Subcutaneous abdominal adipose tissue (tissue), 5 donors: ENCODE results near the gene ECT2.

Experiments
- H3K27ac ChIP-seq: one replicate; pipeline ENCODE4 v1.7.0; 2013; ENCODE audit warnings: low read depth, mild to moderate bottlenecking, inconsistent platforms, low read length, moderate library complexity
- H3K27me3 ChIP-seq, 5 donors: one replicate each; pipeline ENCODE4 v1.7.0; 2013; ENCODE audit warnings: low read length in 5 of 5, inconsistent platforms in 1 of 5; ENCODE audit not compliant: control insufficient read depth in 5 of 5, insufficient read depth in 4 of 5
- H3K36me3 ChIP-seq, 5 donors: one replicate each; pipeline ENCODE4 v1.7.0; 2013; ENCODE audit warnings: low read length in 5 of 5; ENCODE audit not compliant: control insufficient read depth in 5 of 5, insufficient read depth in 5 of 5
- H3K4me1 ChIP-seq, 5 donors: one replicate each; pipeline ENCODE4 v1.7.0; 2013; ENCODE audit warnings: low read length in 5 of 5, mild to moderate bottlenecking in 3 of 5, moderate library complexity in 1 of 5; ENCODE audit not compliant: control insufficient read depth in 5 of 5, insufficient read depth in 5 of 5
- H3K4me3 ChIP-seq, 5 donors: one replicate each; pipeline ENCODE4 v1.7.0; 2013; ENCODE audit warnings: low read length in 5 of 5, low read depth in 1 of 5
- H3K9ac ChIP-seq, 5 donors: one replicate each; pipeline ENCODE4 v1.7.0; 2013; ENCODE audit warnings: low read length in 5 of 5, mild to moderate bottlenecking in 4 of 5, moderate library complexity in 3 of 5
- H3K9me3 ChIP-seq, 5 donors: one replicate each; pipeline ENCODE4 v1.7.0; 2013; ENCODE audit warnings: low read length in 5 of 5; ENCODE audit not compliant: control insufficient read depth in 5 of 5
- donor health status: healthy.
- donor health status: healthy.
- donor health status: healthy.
- donor health status: healthy.
- donor health status: healthy.

Gene ECT2

GRCh38 chr3:172766718-172767405 lies 16.3 kb downstream of the ECT2 start:
- H3K27me3 ChIP-seq: no peaks in the 10 kb centered on the region
- no peak overlapping the region for H3K27ac ChIP-seq
- H3K4me1 ChIP-seq: no peaks in the 10 kb centered on the region
- peaks cover 20 to 53% (median 28%) of the 10 kb centered on the region in 5 donors for H3K36me3 ChIP-seq
- no peaks in the 10 kb centered on the region for H3K9me3 ChIP-seq
- H3K9ac ChIP-seq: no peak overlapping the region
- H3K4me3 ChIP-seq: no peak overlapping the region

- Histone ChIP-seq H3K9me3 (no peaks in the 10 kb centered on the region), H3K4me1 (no peaks in the 10 kb centered on the region), H3K27me3 (no peaks in the 10 kb centered on the region), H3K9ac (no peak overlapping the region), H3K36me3 (peaks cover 8 to 39% (median 13%) of the 10 kb centered on the region in 5 donors), H3K4me3 (no peak overlapping the region), H3K27ac (no peak overlapping the region)
Measured at GRCh38 chr3:172770382-172770781, 19.9 kb downstream of the ECT2 start.

GRCh38 chr3:172771672-172772071 lies 21.1 kb downstream of the ECT2 start:
- H3K9ac ChIP-seq: no peak overlapping the region
- no peaks in the 10 kb centered on the region for H3K4me1 ChIP-seq
- H3K36me3 ChIP-seq: peaks cover 6 to 29% (median 12%) of the 10 kb centered on the region in 5 donors
- H3K27ac ChIP-seq: no peak overlapping the region
- no peaks in the 10 kb centered on the region for H3K27me3 ChIP-seq
- H3K4me3 ChIP-seq: no peak overlapping the region
- no peaks in the 10 kb centered on the region for H3K9me3 ChIP-seq

GRCh38 chr3:172776049-172776717 lies 25.7 kb downstream of the ECT2 start:
- H3K4me3 ChIP-seq: no peak overlapping the region
- H3K27ac ChIP-seq: no peak overlapping the region
- no peak overlapping the region for H3K9ac ChIP-seq
- H3K4me1 ChIP-seq: no peaks in the 10 kb centered on the region
- peaks cover 4 to 26% (median 13%) of the 10 kb centered on the region in 5 donors for H3K36me3 ChIP-seq
- H3K9me3 ChIP-seq: no peaks in the 10 kb centered on the region
- H3K27me3 ChIP-seq: no peaks in the 10 kb centered on the region

- Histone ChIP-seq H3K4me1 (no peaks in the 10 kb centered on the region), H3K9me3 (no peaks in the 10 kb centered on the region), H3K27me3 (no peaks in the 10 kb centered on the region), H3K9ac (no peak overlapping the region), H3K27ac (no peak overlapping the region), H3K4me3 (no peak overlapping the region), H3K36me3 (peaks cover 4 to 26% (median 12%) of the 10 kb centered on the region in 5 donors)
Measured at GRCh38 chr3:172777901-172778300, 27.4 kb downstream of the ECT2 start.

- Histone ChIP-seq H3K27me3 (no peaks in the 10 kb centered on the region), H3K27ac (no peak overlapping the region), H3K4me3 (no peak overlapping the region), H3K36me3 (peaks cover 0 to 10% (median 4%) of the 10 kb centered on the region in 5 donors), H3K9me3 (no peaks in the 10 kb centered on the region), H3K9ac (no peak overlapping the region), H3K4me1 (no peaks in the 10 kb centered on the region)
Measured at GRCh38 chr3:172782235-172782634, 31.7 kb downstream of the ECT2 start.

GRCh38 chr3:172786036-172786435 lies 35.5 kb downstream of the ECT2 start:
- Histone ChIP-seq H3K9me3 (no peaks in the 10 kb centered on the region), H3K9ac (no peak overlapping the region)

GRCh38 chr3:172787019-172787418 lies 36.5 kb downstream of the ECT2 start:
- H3K9me3 ChIP-seq: no peaks in the 10 kb centered on the region
- peaks cover 2 to 21% (median 10%) of the 10 kb centered on the region in 5 donors for H3K36me3 ChIP-seq
- no peak overlapping the region for H3K9ac ChIP-seq
- no peaks in the 10 kb centered on the region for H3K27me3 ChIP-seq
- H3K4me3 ChIP-seq: no peak overlapping the region
- no peak overlapping the region for H3K27ac ChIP-seq
- H3K4me1 ChIP-seq: no peaks in the 10 kb centered on the region

More at GRCh38 chr3:172786036-172786435, 35.5 kb downstream of the ECT2 start:
- H3K4me3 ChIP-seq: no peak overlapping the region
- H3K36me3 ChIP-seq: peaks cover under 1 to 15% (median 5%) of the 10 kb centered on the region in 5 donors
- no peak overlapping the region for H3K27ac ChIP-seq
- no peaks in the 10 kb centered on the region for H3K4me1 ChIP-seq
- no peaks in the 10 kb centered on the region for H3K27me3 ChIP-seq

GRCh38 chr3:172787746-172788145 lies 37.2 kb downstream of the ECT2 start:
- Histone ChIP-seq H3K36me3 (peaks cover 2 to 24% (median 10%) of the 10 kb centered on the region in 5 donors), H3K4me3 (no peak overlapping the region), H3K9me3 (no peaks in the 10 kb centered on the region), H3K9ac (no peak overlapping the region), H3K4me1 (no peaks in the 10 kb centered on the region), H3K27ac (no peak overlapping the region), H3K27me3 (no peaks in the 10 kb centered on the region)

- H3K27ac ChIP-seq: no peak overlapping the region
- H3K27me3 ChIP-seq: no peaks in the 10 kb centered on the region
- H3K4me1 ChIP-seq: peaks cover 0 to 6% (median 0%) of the 10 kb centered on the region in 5 donors
- peaks cover 0 to 2% (median 0%) of the 10 kb centered on the region in 5 donors for H3K36me3 ChIP-seq
- no peak overlapping the region for H3K9ac ChIP-seq
- no peak overlapping the region for H3K4me3 ChIP-seq
- no peaks in the 10 kb centered on the region for H3K9me3 ChIP-seq
Measured at GRCh38 chr3:172799246-172799645, 48.7 kb downstream of the ECT2 start.
